PC-3 (cell line): ENCODE data around the gene TMBIM1. TPM values are rescaled to one million over a fixed set of nuclear protein-coding genes. Genes with fewer than 3 reads are reported as not detected.

Experiments
- ATAC-seq: fragments of 200-7000 bp; cut with Tn5 transposase; 2 replicates; pipeline ENCODE4 v1.9.1; 2020; ENCODE audit warnings: mild to moderate bottlenecking, moderate library complexity
- BruUV-seq: library from RNA; stranded (reverse); fragments of 400-500 nt; replicated peaks from 2 replicates; lab custom pipeline; 2021; lab: Mats Ljungman, UMichigan
- CTCF ChIA-PET: fragments of 300-600 bp; sonication (Branson Sonifier 250); formaldehyde crosslinking; loops from one replicate; lab custom pipeline; 2022; ENCODE audit warnings: antibody characterized with exemption; lab: Charles Lee
- POLR2A ChIA-PET: fragments of 300-600 bp; sonication (Branson Sonifier 250); formaldehyde crosslinking; loops from one replicate; lab custom pipeline; 2022; ENCODE audit warnings: antibody characterized with exemption; ENCODE audit not compliant: unreplicated experiment; lab: Charles Lee
- DNase-seq: peaks from one replicate; pipeline ENCODE4 v3.0.0-alpha.2; 2015
- H2AFZ ChIP-seq: fragments of 300-600 bp; sonication (generic); 2 replicates; pipeline ENCODE4 v1.6.0; 2016; ENCODE audit warnings: antibody characterized with exemption, low read length
- H3F3A ChIP-seq: fragments of 300-600 bp; sonication (generic); one replicate; pipeline ENCODE4 v1.6.0; 2017; ENCODE audit warnings: antibody characterized with exemption, low read length, control low read depth, mild to moderate bottlenecking; ENCODE audit not compliant: unreplicated experiment
- H3K27ac ChIP-seq: fragments of 300-600 bp; sonication (generic); 2 replicates; pipeline ENCODE4 v1.5.1; 2016; ENCODE audit warnings: mild to moderate bottlenecking, low read length
- H3K27me3 ChIP-seq: fragments of 300-600 bp; sonication (generic); 2 replicates; pipeline ENCODE4 v1.6.1; 2016; ENCODE audit warnings: low read length, mixed read lengths
- H3K36me3 ChIP-seq: fragments of 300-600 bp; sonication (generic); 2 replicates; pipeline ENCODE4 v1.6.1; 2016; ENCODE audit warnings: low read depth, mixed run types, low read length, mixed read lengths
- H3K4me1 ChIP-seq: fragments of 300-600 bp; sonication (generic); 2 replicates; pipeline ENCODE4 v1.5.1; 2016; ENCODE audit warnings: low read length; ENCODE audit not compliant: insufficient read depth
- H3K4me2 ChIP-seq: fragments of 300-600 bp; sonication (generic); 2 replicates; pipeline ENCODE4 v1.6.0; 2016; ENCODE audit warnings: low read length
- H3K4me3 ChIP-seq: fragments of 300-600 bp; sonication (generic); 2 replicates; pipeline ENCODE4 v1.5.1; 2016; ENCODE audit warnings: mild to moderate bottlenecking, low read length, mixed read lengths
- H3K79me2 ChIP-seq: fragments of 300-600 bp; sonication (generic); 2 replicates; pipeline ENCODE4 v1.6.1; 2017; ENCODE audit warnings: low read length, mixed read lengths
- H3K9ac ChIP-seq: fragments of 300-600 bp; sonication (generic); 2 replicates; pipeline ENCODE4 v1.6.0; 2016; ENCODE audit warnings: mild to moderate bottlenecking, low read length
- H3K9me2 ChIP-seq: fragments of 300-600 bp; sonication (generic); replicated peaks from 2 replicates; pipeline ENCODE4 v1.6.1; 2016; ENCODE audit warnings: mixed run types, low read length, mixed read lengths
- H3K9me3 ChIP-seq: fragments of 300-600 bp; sonication (generic); 2 replicates; pipeline ENCODE4 v1.6.1; 2016; ENCODE audit warnings: low read length, mixed read lengths
- H4K20me1 ChIP-seq: fragments of 300-600 bp; sonication (generic); 2 replicates; pipeline ENCODE4 v1.6.1; 2016; ENCODE audit warnings: low read length, mixed read lengths
- EZH2 ChIP-seq: fragments of 300-600 bp; sonication (generic); IDR thresholded peaks from one replicate; pipeline ENCODE4 v1.6.1; 2017; ENCODE audit warnings: antibody characterized with exemption, mild to moderate bottlenecking, low read length; ENCODE audit not compliant: unreplicated experiment
- EZH2phosphoT487 ChIP-seq: fragments of 300-600 bp; sonication (generic); IDR thresholded peaks from 2 replicates; pipeline ENCODE4 v1.6.1; 2018; ENCODE audit warnings: mild to moderate bottlenecking, antibody characterized with exemption, low read length, borderline replicate concordance
- intact Hi-C: fragments of 100-400 bp; cut with micrococcal nuclease; formaldehyde crosslinking; loops from 2 replicates; pipeline ENCODE4 v1.9.0; 2023
- total RNA-seq: library from RNA; depleted of rRNA; stranded (reverse); fragments of >200 nt; gene quantifications from 2 replicates; pipeline ENCODE4 v1.2.3, GENCODE V29; 2014
- TF ChIP-seq, protein P1 (sequence below): fragments of 300-600 bp; sonication (generic); conservative IDR thresholded peaks from 2 replicates; pipeline ENCODE4 v1.5.1; 2017; ENCODE audit warnings: antibody characterized with exemption, low read depth, mild to moderate bottlenecking, low read length

The TMBIM1 gene
- total RNA-seq, 1 experiment from 2014 or later = 45.0 TPM

DNA sequence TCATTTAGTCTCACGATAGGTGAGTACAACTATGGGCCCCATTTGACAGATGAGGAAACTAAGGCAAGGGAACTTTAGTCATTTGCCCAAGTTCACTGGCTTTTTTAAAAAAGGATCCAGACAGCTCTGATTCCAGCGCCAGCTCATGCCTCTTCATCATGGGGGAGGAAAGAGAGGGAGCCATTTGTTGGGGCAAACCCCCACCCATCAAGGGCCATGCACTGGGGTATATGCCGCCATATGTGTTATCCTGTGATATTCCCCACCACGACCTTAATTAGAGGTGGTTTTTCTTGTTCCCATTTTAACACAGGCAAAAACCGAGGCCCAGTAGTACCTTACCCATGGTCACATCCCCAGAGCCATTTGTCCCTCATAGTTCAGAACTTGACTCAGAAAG lies 32.1 kb downstream of the TMBIM1 start:
- ATAC-seq (no peak), DNase-seq (no peak)
- H3K79me2 ChIP-seq = no peaks in the 10 kb centered on the region
- BruUV-seq = no TSS peak
- no peak overlapping the region for H3K4me3 ChIP-seq
- no peak overlapping the region for H3K27ac ChIP-seq
- POLR2A ChIA-PET = no interaction called here
- H3K27me3 ChIP-seq = no peaks in the 10 kb centered on the region
- CTCF ChIA-PET = no interaction called here
- intact Hi-C loops = no loop called here
- no peaks in the 10 kb centered on the region for H3F3A ChIP-seq
- H3K4me1 ChIP-seq = no peaks in the 10 kb centered on the region
- no peaks in the 10 kb centered on the region for H3K9me3 ChIP-seq
- peaks cover 10% of the 10 kb centered on the region for H3K36me3 ChIP-seq
- no peaks in the 10 kb centered on the region for H3K9me2 ChIP-seq
- no peak overlapping the region for H3K4me2 ChIP-seq
- H4K20me1 ChIP-seq = no peaks in the 10 kb centered on the region
- no peak for TF ChIP-seq EZH2phosphoT487
- TF ChIP-seq, protein P1, sequence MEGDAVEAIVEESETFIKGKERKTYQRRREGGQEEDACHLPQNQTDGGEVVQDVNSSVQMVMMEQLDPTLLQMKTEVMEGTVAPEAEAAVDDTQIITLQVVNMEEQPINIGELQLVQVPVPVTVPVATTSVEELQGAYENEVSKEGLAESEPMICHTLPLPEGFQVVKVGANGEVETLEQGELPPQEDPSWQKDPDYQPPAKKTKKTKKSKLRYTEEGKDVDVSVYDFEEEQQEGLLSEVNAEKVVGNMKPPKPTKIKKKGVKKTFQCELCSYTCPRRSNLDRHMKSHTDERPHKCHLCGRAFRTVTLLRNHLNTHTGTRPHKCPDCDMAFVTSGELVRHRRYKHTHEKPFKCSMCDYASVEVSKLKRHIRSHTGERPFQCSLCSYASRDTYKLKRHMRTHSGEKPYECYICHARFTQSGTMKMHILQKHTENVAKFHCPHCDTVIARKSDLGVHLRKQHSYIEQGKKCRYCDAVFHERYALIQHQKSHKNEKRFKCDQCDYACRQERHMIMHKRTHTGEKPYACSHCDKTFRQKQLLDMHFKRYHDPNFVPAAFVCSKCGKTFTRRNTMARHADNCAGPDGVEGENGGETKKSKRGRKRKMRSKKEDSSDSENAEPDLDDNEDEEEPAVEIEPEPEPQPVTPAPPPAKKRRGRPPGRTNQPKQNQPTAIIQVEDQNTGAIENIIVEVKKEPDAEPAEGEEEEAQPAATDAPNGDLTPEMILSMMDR = no peak
- TF ChIP-seq EZH2 = no peak
- no peak overlapping the region for H3K9ac ChIP-seq
- no peak overlapping the region for H2AFZ ChIP-seq

DNA sequence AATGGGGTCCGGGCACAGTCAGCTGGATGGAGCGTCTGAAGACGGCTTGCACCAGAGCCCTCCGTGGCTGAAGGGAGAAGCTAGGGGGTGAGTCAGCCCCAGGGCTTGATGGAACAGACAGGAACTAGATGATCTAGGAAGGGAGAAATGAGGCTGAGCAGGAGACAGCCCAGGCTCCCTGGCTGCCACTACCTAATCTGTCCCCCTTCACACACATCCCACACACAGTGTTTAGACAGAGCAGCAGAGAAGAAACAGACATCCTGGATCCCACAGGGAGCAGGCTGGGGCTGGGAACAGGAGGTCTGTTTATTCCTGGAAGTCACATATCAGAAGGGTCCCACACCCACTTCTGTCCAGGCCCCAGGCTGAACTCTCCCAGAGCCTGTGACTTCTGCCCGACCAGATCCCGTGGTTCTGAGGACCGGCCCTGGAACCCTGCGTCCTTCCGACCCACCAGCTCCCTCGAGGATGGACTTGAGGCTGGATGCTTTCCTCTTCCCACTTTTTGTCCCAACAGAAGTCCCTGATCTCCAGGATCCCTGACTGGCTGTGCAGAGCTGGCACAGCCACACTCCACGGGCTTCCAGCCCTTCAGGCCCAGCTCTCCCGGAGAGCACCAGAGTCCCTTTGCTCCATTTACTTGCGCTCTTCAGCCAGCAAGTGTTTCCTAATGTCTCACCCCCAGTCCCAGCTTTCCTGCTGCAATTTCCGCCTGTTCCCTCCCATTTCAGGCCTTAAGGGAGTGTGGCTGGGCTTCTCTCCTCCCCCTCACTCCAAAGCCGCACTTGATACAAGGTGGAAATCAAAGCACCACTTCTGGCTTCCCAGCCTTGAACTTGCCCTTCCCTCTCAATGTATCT lies 33.0 kb downstream of the TMBIM1 start:
- Histone ChIP-seq H3K36me3 (peaks cover 17% of the 10 kb centered on the region), H3K27me3 (no peaks in the 10 kb centered on the region), H2AFZ (no peak overlapping the region), H3K4me1 (no peaks in the 10 kb centered on the region), H3K27ac (no peak overlapping the region), H3K9ac (no peak overlapping the region), H4K20me1 (no peaks in the 10 kb centered on the region), H3K9me2 (no peaks in the 10 kb centered on the region), H3F3A (no peaks in the 10 kb centered on the region), H3K4me3 (no peak overlapping the region), H3K4me2 (no peak overlapping the region), H3K79me2 (no peaks in the 10 kb centered on the region), H3K9me3 (no peaks in the 10 kb centered on the region)
- peak; percentile 28 for ATAC-seq
- ChIA-PET CTCF (no interaction called here), POLR2A (no interaction called here)
- intact Hi-C loops = no loop called here
- no TSS peak for BruUV-seq
- TF ChIP-seq EZH2phosphoT487 = no peak
- TF ChIP-seq, protein P1 = no peak
- no peak for TF ChIP-seq EZH2
- DNase-seq = no peak

DNA sequence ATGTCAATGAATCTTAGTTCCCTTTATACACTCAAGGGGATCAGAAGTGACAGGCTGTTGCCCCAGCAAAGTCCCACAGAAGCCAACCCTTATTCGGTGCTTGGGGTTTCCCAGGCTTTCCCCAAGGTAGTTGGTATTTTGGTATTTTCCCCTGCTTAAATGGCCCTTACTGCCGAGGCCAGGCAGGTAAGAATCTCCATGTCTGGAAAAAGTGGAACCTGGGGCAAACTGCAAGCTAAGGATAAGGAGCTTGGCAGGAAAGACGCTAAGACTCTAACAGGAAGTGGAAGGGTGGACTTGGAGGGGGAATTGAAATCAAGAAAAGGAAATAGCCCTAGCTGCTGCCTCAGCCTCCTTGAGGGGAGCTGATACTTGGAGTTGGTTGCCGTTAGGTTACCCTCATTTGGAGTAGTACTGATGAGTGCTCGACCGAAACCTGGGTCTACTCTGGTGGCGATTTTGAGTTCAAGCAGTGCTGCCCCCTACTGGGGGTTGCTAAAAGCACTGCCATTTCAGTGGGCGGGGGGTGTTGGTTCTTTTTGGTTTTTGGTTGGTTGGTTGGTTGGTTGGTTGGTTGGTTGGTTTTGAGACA lies 34.8 kb downstream of the TMBIM1 start:
- no peaks in the 10 kb centered on the region for H3K27me3 ChIP-seq
- peak; percentile 45 for DNase-seq
- H4K20me1 ChIP-seq = no peaks in the 10 kb centered on the region
- ChIA-PET POLR2A (no interaction called here), CTCF (interaction anchor here (0.6 kb wide), 1 partner anchor 68 kb away, joined by 5 read pairs; no protein-coding TSS in a partner anchor)
- H3K4me2 ChIP-seq = no peak overlapping the region
- H3F3A ChIP-seq = no peaks in the 10 kb centered on the region
- no peak for ATAC-seq
- TF ChIP-seq, protein P1 = peak; percentile 69
- TF ChIP-seq EZH2 = no peak
- H3K9ac ChIP-seq = no peak overlapping the region
- H3K4me3 ChIP-seq = no peak overlapping the region
- TSS peak; percentile 17 for BruUV-seq
- H3K9me2 ChIP-seq = no peaks in the 10 kb centered on the region
- H3K27ac ChIP-seq = no peak overlapping the region
- peaks cover 31% of the 10 kb centered on the region for H3K36me3 ChIP-seq
- H3K9me3 ChIP-seq = no peaks in the 10 kb centered on the region
- H2AFZ ChIP-seq = no peak overlapping the region
- no peaks in the 10 kb centered on the region for H3K79me2 ChIP-seq
- intact Hi-C loops = loop anchor here (1.0 kb wide), 1 partner anchor 71 kb away; no protein-coding TSS in a partner anchor
- H3K4me1 ChIP-seq = no peaks in the 10 kb centered on the region
